Body of pancreas (tissue), 4 donors: ENCODE measurements around the gene TENM4. TPM values are rescaled to one million over a fixed set of nuclear protein-coding genes. Genes with fewer than 3 reads are reported as not detected.

Source experiments
- ATAC-seq: fragments of 150-250 bp; one replicate; pipeline ENCODE4 v1.9.1; 2016
- DNase-seq, 4 donors: peaks; one replicate each; pipeline ENCODE4 v3.0.0-alpha.2; 2019
- H3K27ac ChIP-seq, 4 donors: fragments of 200-600 bp; sonication (generic); 1 replicate in 3 of 4; 2 replicates in 1 of 4; pipeline versions ENCODE4 v1.5.1 to v1.6.1; 2016 to 2019; ENCODE audit warnings: mild to moderate bottlenecking in 1 of 4, mixed read lengths in 1 of 4, moderate library complexity in 1 of 4
- H3K27me3 ChIP-seq, 2 donors: fragments of 200-600 bp; sonication (generic); one replicate each; pipeline ENCODE4 v1.6.0; 2016; ENCODE audit warnings: mild to moderate bottlenecking in 1 of 2
- H3K36me3 ChIP-seq, 2 donors: fragments of 200-600 bp; sonication (generic); replicated peaks in 1 of 2; 2 replicates each; pipeline ENCODE4 v1.5.1; 2016; ENCODE audit warnings: low read depth in 2 of 2; ENCODE audit not compliant: insufficient read depth in 1 of 2
- H3K4me1 ChIP-seq: fragments of 200-600 bp; sonication (generic); one replicate; pipeline ENCODE4 v1.6.0; 2016
- H3K4me3 ChIP-seq, 2 donors: fragments of 200-600 bp; sonication (generic); 1 replicate in 1 of 2; 2 replicates in 1 of 2; pipeline ENCODE4 v1.5.1; 2016 to 2019
- H3K9me3 ChIP-seq, 3 donors: fragments of 200-600 bp; sonication (generic); 1 replicate in 2 of 3; 2 replicates in 1 of 3; pipeline ENCODE4 v1.5.1; 2016
- POLR2A ChIP-seq, 3 donors: fragments of 450-650 bp; IDR thresholded peaks; one replicate each; pipeline ENCODE4 v1.6.1; 2016; ENCODE audit warnings: antibody characterized with exemption in 3 of 3, mild to moderate bottlenecking in 2 of 3
- WGBS, 2 donors: methylation state at CpG; one replicate each; pipeline ENCODE4 v1.1.5; 2017; 5-methylcytosine and 5-hydroxymethylcytosine counted together
- intact Hi-C: fragments of 100-400 bp; cut with DNase I; formaldehyde crosslinking; loops from one replicate; pipeline ENCODE4 v1.15.1; 2023
- total RNA-seq, 2 donors: library from RNA; depleted of rRNA; stranded (reverse); fragments of >200 nt; gene quantifications; one replicate each; pipeline ENCODE4 v1.1.0, GENCODE V29; 2016
- TF ChIP-seq, protein P1 (sequence below), 7 experiments: fragments of 450-650 bp in 4 of 7; fragments of 200-600 bp in 3 of 7; sonication (generic) in 3 of 7; IDR thresholded peaks; one replicate each; pipeline ENCODE4 v1.5.1; 2016 to 2019; ENCODE audit warnings: antibody characterized with exemption in 7 of 7

The TENM4 gene
- total RNA-seq, 2 donors from 2014 or later: 0.78 to 6.6 TPM

DNA sequence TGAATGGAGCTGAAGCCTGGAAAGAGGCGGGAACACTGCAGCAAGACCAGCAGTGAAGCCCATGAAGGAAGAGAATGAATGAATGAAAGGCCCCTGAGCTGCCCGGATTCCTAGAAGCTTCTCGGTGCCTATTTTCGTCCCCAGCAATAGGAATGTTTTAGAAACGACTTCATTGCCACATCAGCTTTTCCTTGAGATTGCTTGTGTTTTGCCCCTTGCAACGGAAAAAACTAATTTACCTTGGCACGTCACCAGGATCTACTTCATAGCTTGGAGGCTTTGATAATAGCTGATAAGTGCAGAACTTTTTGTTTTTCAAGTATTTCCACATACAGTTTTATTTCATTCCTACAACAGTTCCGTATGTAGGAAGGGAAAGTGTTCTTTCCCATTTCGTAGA is 617.2 kb downstream of the TENM4 start:
- peak; percentile 52 for ATAC-seq

DNA sequence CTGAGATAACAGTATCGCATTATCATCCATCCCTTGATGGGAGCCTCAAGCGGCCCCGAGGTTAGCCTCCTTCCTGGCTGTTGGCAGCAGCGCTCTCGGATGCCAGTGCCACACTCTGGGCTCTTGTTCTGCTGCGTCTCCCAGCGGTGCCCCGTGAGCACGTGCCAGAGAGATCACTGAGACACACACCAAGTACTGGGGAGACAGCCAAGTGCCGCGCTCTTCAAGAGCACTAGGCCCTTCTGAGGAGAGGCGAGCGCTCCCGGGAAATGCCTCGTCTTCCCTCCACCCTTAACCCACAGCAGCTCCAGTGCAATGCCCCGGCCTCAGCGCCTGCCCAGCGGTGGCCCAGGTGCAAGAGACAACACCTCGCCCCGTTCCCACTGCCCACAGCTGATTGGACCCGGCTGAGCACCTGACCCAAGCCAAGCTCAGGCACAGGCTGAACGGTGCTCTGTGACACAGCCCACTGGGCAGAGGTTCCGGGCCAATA is 617.9 kb downstream of the TENM4 start:
- intact Hi-C loops: no loop called here
- Histone ChIP-seq H3K9me3 (no peaks in the 10 kb centered on the region), H3K4me1 (peaks cover 11% of the 10 kb centered on the region), H3K27ac (no peak overlapping the region), H3K4me3 (no peak overlapping the region), H3K27me3 (no peaks in the 10 kb centered on the region), H3K36me3 (no peaks in the 10 kb centered on the region)
- DNase-seq: no peak
- 94 to 95% methylated on average over 20 to 23 of the region's 23 CpGs for WGBS, 2 donors
- peak; percentile 30 for ATAC-seq
- no peak for TF ChIP-seq POLR2A (IDR thresholded peaks at IDR 0.05)
- TF ChIP-seq, protein P1, sequence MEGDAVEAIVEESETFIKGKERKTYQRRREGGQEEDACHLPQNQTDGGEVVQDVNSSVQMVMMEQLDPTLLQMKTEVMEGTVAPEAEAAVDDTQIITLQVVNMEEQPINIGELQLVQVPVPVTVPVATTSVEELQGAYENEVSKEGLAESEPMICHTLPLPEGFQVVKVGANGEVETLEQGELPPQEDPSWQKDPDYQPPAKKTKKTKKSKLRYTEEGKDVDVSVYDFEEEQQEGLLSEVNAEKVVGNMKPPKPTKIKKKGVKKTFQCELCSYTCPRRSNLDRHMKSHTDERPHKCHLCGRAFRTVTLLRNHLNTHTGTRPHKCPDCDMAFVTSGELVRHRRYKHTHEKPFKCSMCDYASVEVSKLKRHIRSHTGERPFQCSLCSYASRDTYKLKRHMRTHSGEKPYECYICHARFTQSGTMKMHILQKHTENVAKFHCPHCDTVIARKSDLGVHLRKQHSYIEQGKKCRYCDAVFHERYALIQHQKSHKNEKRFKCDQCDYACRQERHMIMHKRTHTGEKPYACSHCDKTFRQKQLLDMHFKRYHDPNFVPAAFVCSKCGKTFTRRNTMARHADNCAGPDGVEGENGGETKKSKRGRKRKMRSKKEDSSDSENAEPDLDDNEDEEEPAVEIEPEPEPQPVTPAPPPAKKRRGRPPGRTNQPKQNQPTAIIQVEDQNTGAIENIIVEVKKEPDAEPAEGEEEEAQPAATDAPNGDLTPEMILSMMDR (IDR thresholded peaks at IDR 0.05): no peak

More for the DNA sequence above, 617.2 kb downstream of the TENM4 start:
- 25 to 34% methylated on average over 9 of the region's 9 CpGs for WGBS, 2 donors
- intact Hi-C loops: no loop called here
- no peaks in the 10 kb centered on the region for H3K9me3 ChIP-seq
- peaks cover 11% of the 10 kb centered on the region for H3K4me1 ChIP-seq
- H3K27me3 ChIP-seq: no peaks in the 10 kb centered on the region
- TF ChIP-seq, protein P1 (IDR thresholded peaks at IDR 0.05): no peak
- TF ChIP-seq POLR2A (IDR thresholded peaks at IDR 0.05): no peak
- H3K4me3 ChIP-seq: no peak overlapping the region
- DNase-seq: peak in 3 of 4 donors; percentile 18 to 52 (median 30)
- H3K36me3 ChIP-seq: no peaks in the 10 kb centered on the region
- H3K27ac ChIP-seq: no peak overlapping the region

DNA sequence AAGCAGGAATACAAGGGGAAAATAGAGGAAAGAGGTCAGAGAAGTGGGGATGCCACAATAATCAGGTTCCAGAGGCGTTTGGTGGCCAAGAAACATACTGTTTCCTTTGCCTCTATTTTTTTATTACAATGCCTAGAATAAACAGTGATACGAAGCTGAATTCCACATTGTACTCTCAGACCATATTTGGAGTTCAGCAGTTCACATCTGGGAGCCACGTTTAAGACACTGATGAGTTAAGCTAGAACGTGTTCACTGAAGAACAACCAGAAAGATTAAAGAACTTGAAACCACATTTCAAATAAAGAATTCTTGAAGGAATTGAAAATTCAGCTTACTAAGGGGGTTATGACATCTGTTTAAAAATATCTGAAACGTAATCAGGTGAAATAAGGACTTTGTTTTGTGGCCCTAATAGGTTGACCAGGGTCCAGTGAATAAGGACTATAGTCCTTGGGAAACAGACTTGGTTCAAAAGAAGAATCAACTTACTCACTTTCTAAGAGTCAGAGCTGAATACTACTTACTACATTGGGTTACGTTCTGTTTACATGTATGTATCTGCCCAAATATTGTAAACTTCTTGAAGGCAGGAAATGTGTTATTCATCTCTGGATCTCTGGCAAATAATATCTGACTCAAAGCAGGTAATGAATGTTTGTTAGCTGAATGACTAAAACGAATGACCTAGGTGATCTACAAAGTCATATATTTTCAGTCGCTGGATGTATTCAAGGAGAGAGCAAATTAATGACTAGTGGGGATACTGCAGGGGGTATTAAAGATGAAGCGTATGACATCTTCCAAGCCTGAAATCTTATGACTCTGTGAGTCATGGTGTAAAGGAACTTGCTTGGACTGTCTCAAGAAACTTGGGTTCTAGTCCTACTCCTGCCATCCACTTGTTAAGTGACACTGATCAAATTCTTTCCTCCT is 619.2 kb downstream of the TENM4 start:
- WGBS, 2 donors: 73 to 87% methylated on average over 9 of the region's 9 CpGs
- no peaks in the 10 kb centered on the region for H3K36me3 ChIP-seq
- H3K27me3 ChIP-seq: no peaks in the 10 kb centered on the region
- intact Hi-C loops: no loop called here
- no peaks in the 10 kb centered on the region for H3K9me3 ChIP-seq
- H3K27ac ChIP-seq: no peak overlapping the region
- H3K4me3 ChIP-seq: no peak overlapping the region
- DNase-seq (no peak), ATAC-seq (no peak)
- H3K4me1 ChIP-seq: peaks cover 11% of the 10 kb centered on the region
- no peak for TF ChIP-seq POLR2A (IDR thresholded peaks at IDR 0.05)
- TF ChIP-seq, protein P1 (IDR thresholded peaks at IDR 0.05): no peak

DNA sequence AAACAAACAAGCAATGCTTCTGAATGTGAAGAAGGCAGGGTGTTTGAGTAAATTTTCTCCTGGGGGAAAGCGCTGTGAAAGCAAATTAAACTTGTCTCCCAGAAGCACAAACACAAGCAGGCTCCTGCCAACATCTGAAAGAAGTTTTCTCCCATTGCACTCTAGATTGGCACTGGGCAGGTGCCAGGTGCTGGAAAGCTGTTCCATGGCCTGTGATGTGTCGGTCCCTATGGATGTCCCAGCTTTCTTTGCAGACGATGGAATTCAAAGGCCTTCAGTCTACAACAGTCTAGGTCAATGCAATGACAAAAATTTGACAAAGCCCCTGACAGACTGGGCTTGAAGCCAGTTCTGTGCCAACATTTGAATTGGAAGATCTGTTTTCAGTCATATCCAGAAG is 620.1 kb downstream of the TENM4 start:
- Histone ChIP-seq H3K9me3 (no peaks in the 10 kb centered on the region), H3K36me3 (no peaks in the 10 kb centered on the region), H3K4me3 (no peak overlapping the region), H3K27me3 (no peaks in the 10 kb centered on the region), H3K27ac (no peak overlapping the region), H3K4me1 (peaks cover 11% of the 10 kb centered on the region)
- DNase-seq: peak in 2 of 4 donors; percentile 35 to 42
- 35 to 56% methylated on average over 3 of the region's 3 CpGs for WGBS, 2 donors
- no peak for ATAC-seq
- intact Hi-C loops: no loop called here
- TF ChIP-seq, protein P1 (IDR thresholded peaks at IDR 0.05): no peak
- no peak for TF ChIP-seq POLR2A (IDR thresholded peaks at IDR 0.05)
